Ishikawa (cell line): ENCODE measurements around the gene SGK2.

Source experiments
- CEBPB ChIP-seq: IDR thresholded peaks from 2 replicates; pipeline ENCODE4 v1.6.1; 2012
- CREB1 ChIP-seq: IDR thresholded peaks from 2 replicates; pipeline ENCODE4 v1.6.1; 2012; ENCODE audit warnings: low read depth
- EGR1 ChIP-seq: IDR thresholded peaks from 2 replicates; pipeline ENCODE4 v1.6.1; 2012
- EP300 ChIP-seq: IDR thresholded peaks from 2 replicates; pipeline ENCODE4 v1.6.1; 2012; ENCODE audit warnings: borderline replicate concordance
- FOXM1 ChIP-seq: IDR thresholded peaks from 2 replicates; pipeline ENCODE4 v1.6.1; 2012; ENCODE audit warnings: low read depth, borderline replicate concordance
- NFIC ChIP-seq: IDR thresholded peaks from 2 replicates; pipeline ENCODE4 v1.6.1; 2012
- RAD21 ChIP-seq: IDR thresholded peaks from 2 replicates; pipeline ENCODE4 v1.6.1; 2012; ENCODE audit warnings: low read depth
- TAF1 ChIP-seq: IDR thresholded peaks from 2 replicates; pipeline ENCODE4 v1.6.1; 2012; ENCODE audit warnings: low read depth, mild to moderate bottlenecking
- TCF12 ChIP-seq: IDR thresholded peaks from 2 replicates; pipeline ENCODE4 v1.6.1; 2012; ENCODE audit warnings: low read depth
- TEAD4 ChIP-seq: IDR thresholded peaks from 2 replicates; pipeline ENCODE4 v1.6.1; 2012
- YY1 ChIP-seq: IDR thresholded peaks from 2 replicates; pipeline ENCODE4 v1.6.1; 2012; ENCODE audit warnings: low read depth
- ZBTB7A ChIP-seq: IDR thresholded peaks from 2 replicates; pipeline ENCODE4 v1.6.1; 2012; ENCODE audit warnings: low read depth
- TF ChIP-seq, protein P1 (sequence below): IDR thresholded peaks from 2 replicates; pipeline ENCODE4 v1.6.1; 2012
- TF ChIP-seq, protein P2 (sequence below): IDR thresholded peaks from 2 replicates; pipeline ENCODE4 v1.6.1; 2012
- TF ChIP-seq, protein P3 (sequence below): IDR thresholded peaks from 2 replicates; pipeline ENCODE4 v1.6.1; 2012; ENCODE audit warnings: low read depth, mild to moderate bottlenecking

SGK2 gene

DNA sequence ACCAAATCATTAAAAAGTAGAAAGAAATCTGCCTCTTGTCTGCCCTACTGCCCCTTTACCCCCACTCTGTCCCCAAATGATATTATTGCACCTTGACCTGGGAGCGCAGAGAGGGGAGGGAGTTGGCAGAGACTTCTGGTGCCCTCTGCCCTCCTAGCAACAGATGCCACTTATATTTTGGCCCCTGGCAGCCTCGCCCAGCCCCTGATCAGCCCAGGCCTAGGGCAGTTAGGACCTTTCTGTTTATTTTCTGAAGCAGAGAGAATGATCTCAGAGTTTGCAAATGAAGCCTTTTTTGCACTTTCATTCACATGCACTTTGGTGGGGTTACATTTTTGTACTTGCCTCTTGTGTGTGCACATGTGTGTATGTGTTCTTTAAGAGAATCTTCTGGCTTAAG is 8.4 kb upstream of the SGK2 start:
- TF ChIP-seq YY1: no peak
- TF ChIP-seq, protein P1, sequence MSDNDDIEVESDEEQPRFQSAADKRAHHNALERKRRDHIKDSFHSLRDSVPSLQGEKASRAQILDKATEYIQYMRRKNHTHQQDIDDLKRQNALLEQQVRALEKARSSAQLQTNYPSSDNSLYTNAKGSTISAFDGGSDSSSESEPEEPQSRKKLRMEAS: no peak
- TF ChIP-seq TEAD4: no peak

DNA sequence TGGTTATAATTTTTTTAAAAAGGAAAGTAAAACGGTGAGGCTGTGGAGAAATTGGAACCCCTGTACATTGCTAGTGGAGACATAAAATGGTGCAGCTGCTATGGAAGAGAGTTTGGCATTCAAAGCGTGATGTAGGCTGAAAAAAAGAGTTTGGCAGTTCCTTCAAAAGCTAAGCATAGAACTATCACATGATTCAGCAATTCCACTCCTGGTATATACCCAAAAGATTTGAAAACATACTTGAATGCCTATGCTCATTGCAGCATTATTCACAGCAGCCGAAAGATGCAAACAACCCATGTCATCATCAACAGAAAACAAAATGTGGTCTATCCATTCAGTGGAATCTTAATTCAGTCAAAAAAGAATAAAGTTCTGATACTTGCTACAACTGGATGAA is 4.5 kb upstream of the SGK2 start:
- TF ChIP-seq CREB1 (no peak), ZBTB7A (no peak), RAD21 (no peak)

DNA sequence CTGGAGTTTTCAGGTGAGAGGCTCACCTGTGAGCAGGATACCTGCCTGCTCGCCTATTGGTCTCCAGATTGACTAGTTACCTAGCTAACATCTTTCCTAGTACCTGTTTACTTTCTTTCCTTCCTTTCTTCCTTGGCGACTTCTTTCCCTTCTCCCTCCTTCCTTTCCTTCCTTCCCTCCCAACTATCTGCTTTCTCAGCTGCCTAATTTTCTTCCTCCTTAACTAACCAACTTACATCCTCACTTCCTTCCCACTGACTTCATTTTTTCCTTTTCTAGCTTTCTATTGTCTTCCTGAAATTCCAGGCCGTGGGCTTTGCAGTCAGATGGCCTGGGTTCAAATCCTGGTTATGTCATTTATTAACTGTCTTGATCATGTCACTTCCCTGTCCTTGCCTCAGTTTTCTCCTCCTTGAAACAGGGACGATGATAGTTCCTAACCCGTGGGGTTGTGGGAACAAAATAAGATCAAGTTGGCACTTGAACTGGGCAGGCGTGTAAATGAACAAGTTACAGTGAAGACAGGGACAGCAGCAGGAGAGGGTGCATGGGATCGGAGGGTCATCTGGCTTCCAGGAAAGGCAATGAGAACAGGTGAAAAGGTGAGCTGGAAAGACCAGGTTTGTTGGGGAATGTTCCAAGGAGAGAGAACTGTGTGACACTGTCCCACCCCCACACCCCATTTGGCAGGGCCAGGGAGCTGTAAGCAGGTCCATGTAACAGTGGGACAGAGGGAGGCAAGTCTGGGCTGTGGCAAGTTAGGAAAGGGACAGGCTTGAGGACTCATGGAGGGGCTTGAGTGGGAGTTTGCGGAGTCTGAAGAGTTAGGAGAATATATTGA is 540 bp downstream of the SGK2 start:
- TF ChIP-seq ZBTB7A (no peak), YY1 (no peak)
- TF ChIP-seq, protein P2, sequence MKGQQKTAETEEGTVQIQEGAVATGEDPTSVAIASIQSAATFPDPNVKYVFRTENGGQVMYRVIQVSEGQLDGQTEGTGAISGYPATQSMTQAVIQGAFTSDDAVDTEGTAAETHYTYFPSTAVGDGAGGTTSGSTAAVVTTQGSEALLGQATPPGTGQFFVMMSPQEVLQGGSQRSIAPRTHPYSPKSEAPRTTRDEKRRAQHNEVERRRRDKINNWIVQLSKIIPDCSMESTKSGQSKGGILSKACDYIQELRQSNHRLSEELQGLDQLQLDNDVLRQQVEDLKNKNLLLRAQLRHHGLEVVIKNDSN: no peak

DNA sequence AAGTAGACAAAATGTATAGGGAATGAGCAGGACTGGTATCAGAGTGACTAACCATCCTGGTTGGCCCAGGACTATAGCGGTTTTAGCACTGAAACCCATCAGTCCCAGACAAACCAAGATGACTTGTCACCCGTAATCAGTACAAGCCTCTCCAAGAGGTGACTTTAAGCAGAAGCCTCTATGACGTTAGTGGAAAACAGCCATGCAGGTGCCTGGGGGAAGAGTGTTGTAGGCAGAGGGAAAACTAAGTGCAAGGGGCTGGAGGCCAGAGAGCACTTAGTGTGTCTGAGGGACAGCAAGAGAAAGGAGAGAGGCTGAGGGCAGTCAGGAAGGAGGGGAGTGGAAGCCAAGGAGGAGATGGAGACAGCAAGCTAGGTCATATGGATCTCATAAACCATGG is 2.1 kb downstream of the SGK2 start:
- no peak for TF ChIP-seq EP300
- no peak for TF ChIP-seq TAF1
- no peak for TF ChIP-seq CREB1
- TF ChIP-seq ZBTB7A: no peak
- no peak for TF ChIP-seq RAD21
- no peak for TF ChIP-seq CEBPB
- TF ChIP-seq, protein P2: no peak
- no peak for TF ChIP-seq YY1
- no peak for TF ChIP-seq TCF12
- TF ChIP-seq NFIC: no peak
- TF ChIP-seq FOXM1: no peak
- TF ChIP-seq, protein P1: no peak
- no peak for TF ChIP-seq TEAD4
- TF ChIP-seq EGR1: no peak
- TF ChIP-seq, protein P3, sequence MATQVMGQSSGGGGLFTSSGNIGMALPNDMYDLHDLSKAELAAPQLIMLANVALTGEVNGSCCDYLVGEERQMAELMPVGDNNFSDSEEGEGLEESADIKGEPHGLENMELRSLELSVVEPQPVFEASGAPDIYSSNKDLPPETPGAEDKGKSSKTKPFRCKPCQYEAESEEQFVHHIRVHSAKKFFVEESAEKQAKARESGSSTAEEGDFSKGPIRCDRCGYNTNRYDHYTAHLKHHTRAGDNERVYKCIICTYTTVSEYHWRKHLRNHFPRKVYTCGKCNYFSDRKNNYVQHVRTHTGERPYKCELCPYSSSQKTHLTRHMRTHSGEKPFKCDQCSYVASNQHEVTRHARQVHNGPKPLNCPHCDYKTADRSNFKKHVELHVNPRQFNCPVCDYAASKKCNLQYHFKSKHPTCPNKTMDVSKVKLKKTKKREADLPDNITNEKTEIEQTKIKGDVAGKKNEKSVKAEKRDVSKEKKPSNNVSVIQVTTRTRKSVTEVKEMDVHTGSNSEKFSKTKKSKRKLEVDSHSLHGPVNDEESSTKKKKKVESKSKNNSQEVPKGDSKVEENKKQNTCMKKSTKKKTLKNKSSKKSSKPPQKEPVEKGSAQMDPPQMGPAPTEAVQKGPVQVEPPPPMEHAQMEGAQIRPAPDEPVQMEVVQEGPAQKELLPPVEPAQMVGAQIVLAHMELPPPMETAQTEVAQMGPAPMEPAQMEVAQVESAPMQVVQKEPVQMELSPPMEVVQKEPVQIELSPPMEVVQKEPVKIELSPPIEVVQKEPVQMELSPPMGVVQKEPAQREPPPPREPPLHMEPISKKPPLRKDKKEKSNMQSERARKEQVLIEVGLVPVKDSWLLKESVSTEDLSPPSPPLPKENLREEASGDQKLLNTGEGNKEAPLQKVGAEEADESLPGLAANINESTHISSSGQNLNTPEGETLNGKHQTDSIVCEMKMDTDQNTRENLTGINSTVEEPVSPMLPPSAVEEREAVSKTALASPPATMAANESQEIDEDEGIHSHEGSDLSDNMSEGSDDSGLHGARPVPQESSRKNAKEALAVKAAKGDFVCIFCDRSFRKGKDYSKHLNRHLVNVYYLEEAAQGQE: no peak

DNA sequence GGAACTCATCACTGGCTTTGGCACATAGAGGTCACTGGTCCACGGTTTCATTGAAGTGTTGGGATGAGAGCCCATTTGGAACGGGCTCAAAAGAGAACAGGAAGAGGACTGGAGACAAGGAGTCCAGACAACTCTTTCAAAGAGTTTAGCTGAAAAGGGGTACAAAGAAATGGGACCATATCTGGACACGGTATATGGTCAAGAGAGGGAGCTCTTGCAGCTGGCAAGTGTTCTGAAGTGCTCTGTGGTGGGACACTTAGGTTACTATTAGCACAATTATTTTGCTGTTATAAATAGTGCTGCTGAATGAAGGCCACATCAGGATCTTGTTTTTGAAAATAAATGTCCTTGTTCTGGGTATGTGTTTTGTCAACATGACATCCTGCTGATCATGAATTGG is 4.6 kb downstream of the SGK2 start:
- TF ChIP-seq CEBPB (no peak), RAD21 (peak; percentile 36; the same call in 1 of the 2 replicates)

DNA sequence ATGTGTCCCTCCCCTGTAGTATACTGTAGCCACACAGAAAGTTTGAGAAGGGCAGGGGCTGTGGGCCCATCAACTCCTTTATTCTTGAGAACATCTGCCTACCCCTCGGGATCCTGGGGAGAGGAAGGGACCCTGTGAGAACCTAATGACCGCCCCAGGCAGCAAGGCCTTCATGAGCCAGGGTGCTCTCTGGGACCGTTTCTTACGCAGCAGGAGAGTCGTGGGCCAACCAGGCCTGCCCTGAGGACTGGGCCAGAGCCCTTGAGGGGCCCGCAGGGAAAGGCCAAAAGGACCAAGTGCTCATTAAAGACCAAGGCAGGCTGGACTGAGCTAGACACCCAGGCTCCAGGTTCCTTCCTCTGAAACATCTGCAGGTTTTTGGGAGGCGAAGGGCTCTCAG is 5.2 kb downstream of the SGK2 start:
- TF ChIP-seq ZBTB7A (no peak), EP300 (no peak), FOXM1 (no peak), TCF12 (no peak), TEAD4 (no peak), CEBPB (no peak), RAD21 (no peak), TAF1 (no peak), CREB1 (no peak), NFIC (no peak), YY1 (no peak), EGR1 (no peak)
- TF ChIP-seq, protein P2: no peak
- TF ChIP-seq, protein P3: no peak
- TF ChIP-seq, protein P1: no peak
